ENCODE data around the gene TIMM10B. TPM values are rescaled to one million over a fixed set of nuclear protein-coding genes. Genes with fewer than 3 reads are reported as not detected.

TIMM10B gene
- 26.7 TPM for total RNA-seq (ENCODE audit: insufficient read depth, low replicate concordance)

GRCh38 chr11:6481012-6481923, at the start of gene TIMM10B, which contains the start of gene ARFIP2:
Gene TIMM10B (plus strand): TSS chr11:6481501. CDS start chr11:6481517, 16 bp downstream.
Gene ARFIP2 (minus strand): TSS chr11:6481331. CDS start chr11:6480421, 910 bp downstream.
- peak; percentile 99 for DNase-seq (ENCODE audit: low spot score)

- DNase-seq (ENCODE audit: low spot score): no peak
Measured at GRCh38 chr11:6431861-6432260, 49.4 kb upstream of the TIMM10B start.

- DNase-seq (ENCODE audit: low spot score): no peak
Measured at GRCh38 chr11:6433998-6434660, 47.2 kb upstream of the TIMM10B start.

GRCh38 chr11:6437423-6437822, 43.9 kb upstream of the TIMM10B start:
- no peak for DNase-seq (ENCODE audit: low spot score)

- no peak for DNase-seq (ENCODE audit: low spot score)
Measured at GRCh38 chr11:6437993-6438392, 43.3 kb upstream of the TIMM10B start.

- peak; percentile 60 for DNase-seq (ENCODE audit: low spot score)
Measured at GRCh38 chr11:6438979-6439571, 42.2 kb upstream of the TIMM10B start.

- peak; percentile 9 for DNase-seq (ENCODE audit: low spot score)
Measured at GRCh38 chr11:6440906-6441358, 40.4 kb upstream of the TIMM10B start, which contains the start of gene HPX. Gene HPX (minus strand): TSS chr11:6440987. CDS start chr11:6440963, 24 bp downstream.

GRCh38 chr11:6442441-6442840, 38.9 kb upstream of the TIMM10B start:
- no peak for DNase-seq (ENCODE audit: low spot score)

- peak; percentile 60 for DNase-seq (ENCODE audit: low spot score)
Measured at GRCh38 chr11:6443269-6444003, 37.9 kb upstream of the TIMM10B start.

- no peak for DNase-seq (ENCODE audit: low spot score)
Measured at GRCh38 chr11:6448574-6448973, 32.7 kb upstream of the TIMM10B start.

GRCh38 chr11:6452219-6452618, 29.1 kb upstream of the TIMM10B start:
- no peak for DNase-seq (ENCODE audit: low spot score)

GRCh38 chr11:6453152-6453551, 28.1 kb upstream of the TIMM10B start:
- DNase-seq (ENCODE audit: low spot score): no peak

- no peak for DNase-seq (ENCODE audit: low spot score)
Measured at GRCh38 chr11:6455070-6455469, 26.2 kb upstream of the TIMM10B start.

GRCh38 chr11:6456361-6457073, 24.8 kb upstream of the TIMM10B start:
- no peak for DNase-seq (ENCODE audit: low spot score)

- DNase-seq (ENCODE audit: low spot score): no peak
Measured at GRCh38 chr11:6457581-6458320, 23.6 kb upstream of the TIMM10B start.

- DNase-seq (ENCODE audit: low spot score): no peak
Measured at GRCh38 chr11:6458352-6459098, 22.8 kb upstream of the TIMM10B start.

GRCh38 chr11:6459099-6459450, 22.2 kb upstream of the TIMM10B start:
- no peak for DNase-seq (ENCODE audit: low spot score)

- peak; percentile 96 for DNase-seq (ENCODE audit: low spot score)
Measured at GRCh38 chr11:6468712-6469495, 12.4 kb upstream of the TIMM10B start.

All from umbilical cord (tissue), 2 donors.